Measurements from ENCODE around the gene RFFL.

Gene RFFL

GRCh38 chr17:35087731-35088355 lies 24.3 kb upstream of the RFFL start:
- DNase-seq (ENCODE audit: low read depth in 2 of 2), result peak in 1 of 2 donors; percentile 43
- peak overlapping the region; percentile 87 to 94 for H3K4me3 ChIP-seq (replicated peaks in 1 of 2; ENCODE audit: low read depth in 2 of 2, low read length in 2 of 2)
- TF ChIP-seq CTCF (IDR thresholded peaks at IDR 0.05; ENCODE audit: low read depth, low read length), result no peak

DNA sequence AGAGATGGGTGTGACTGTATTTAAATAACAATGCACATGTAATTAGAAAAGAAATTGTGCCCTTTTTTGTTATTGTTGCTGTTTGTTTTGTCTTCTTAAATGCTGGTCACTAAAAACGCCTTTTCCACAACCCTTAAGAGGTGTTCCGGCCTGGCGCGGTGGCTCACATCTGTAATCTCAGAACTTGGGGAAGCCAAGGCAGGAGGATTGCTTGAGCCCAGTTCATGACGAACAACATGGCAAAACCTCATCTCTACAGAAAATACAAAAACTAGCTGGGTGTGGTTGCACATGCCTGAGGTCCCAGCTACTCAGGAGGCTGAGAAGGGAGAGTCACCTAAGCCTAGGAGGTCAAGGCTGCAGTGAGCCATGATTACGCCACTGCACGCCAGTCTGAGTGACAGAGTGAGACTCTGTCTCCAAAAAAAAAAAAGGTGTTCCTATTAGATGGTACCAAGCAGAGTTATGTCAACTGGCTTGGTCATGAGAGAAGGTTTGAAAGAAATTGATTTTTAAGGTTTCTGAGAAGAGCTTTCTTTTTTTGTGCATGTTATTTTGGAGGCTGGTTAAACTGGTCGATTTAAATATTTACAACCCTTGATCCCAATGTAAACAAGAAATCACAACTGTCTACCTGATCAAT lies 23.5 kb upstream of the RFFL start:
- no peak overlapping the region for H3K4me3 ChIP-seq (replicated peaks in 1 of 2; ENCODE audit: low read depth in 2 of 2, low read length in 2 of 2)
- no peak for DNase-seq (ENCODE audit: low read depth in 2 of 2)
- no peak for TF ChIP-seq CTCF (IDR thresholded peaks at IDR 0.05; ENCODE audit: low read depth, low read length)

GRCh38 chr17:35086164-35086563 lies 22.7 kb upstream of the RFFL start:
- no peak for DNase-seq (ENCODE audit: low read depth in 2 of 2)

DNA sequence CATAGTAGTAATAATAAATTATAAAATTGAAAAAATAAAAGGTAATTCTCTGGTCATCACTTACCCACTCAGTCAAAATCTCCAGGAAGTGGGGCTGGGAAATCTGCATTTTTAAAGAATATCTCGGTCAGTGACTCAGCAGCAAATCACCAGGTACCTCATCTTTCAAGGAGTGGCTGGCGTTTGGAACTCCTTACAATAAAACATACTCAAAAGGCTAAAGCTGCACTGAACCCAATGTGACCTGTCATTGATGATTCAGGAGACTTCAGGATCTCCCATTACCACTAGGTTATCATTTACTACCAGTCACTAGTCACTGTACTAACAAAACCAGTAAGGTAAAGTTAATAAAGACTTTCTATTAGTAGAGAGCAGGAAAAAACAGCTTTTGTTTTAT lies 21.5 kb upstream of the RFFL start:
- H3K4me3 ChIP-seq (replicated peaks in 1 of 2; ENCODE audit: low read depth in 2 of 2, low read length in 2 of 2), result no peak overlapping the region
- peak in 1 of 2 donors; percentile 74 for DNase-seq (ENCODE audit: low read depth in 2 of 2)
- TF ChIP-seq CTCF (IDR thresholded peaks at IDR 0.05; ENCODE audit: low read depth, low read length), result no peak

More at GRCh38 chr17:35086164-35086563, 22.7 kb upstream of the RFFL start:
- no peak overlapping the region for H3K4me3 ChIP-seq (replicated peaks in 1 of 2; ENCODE audit: low read depth in 2 of 2, low read length in 2 of 2)
- TF ChIP-seq CTCF (IDR thresholded peaks at IDR 0.05; ENCODE audit: low read depth, low read length), result no peak

DNA sequence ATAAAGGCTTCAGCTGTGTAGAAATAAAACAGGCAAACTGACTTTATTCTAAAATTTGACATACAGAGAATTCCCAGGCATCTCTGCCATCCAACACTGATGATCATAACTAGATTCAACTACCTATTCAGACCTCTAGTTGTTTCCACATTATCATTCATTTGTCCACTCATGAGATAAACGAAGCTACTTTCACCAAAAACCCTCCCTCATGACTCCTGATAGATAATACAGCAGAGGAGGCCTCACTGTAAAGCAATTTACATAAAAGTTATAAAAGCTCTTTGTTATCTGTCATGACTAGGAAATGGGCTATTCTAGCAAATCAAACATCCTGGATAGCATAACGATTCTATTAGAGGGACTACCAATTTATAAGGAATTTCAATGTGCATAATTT lies 19.6 kb upstream of the RFFL start:
- H3K4me3 ChIP-seq (replicated peaks in 1 of 2; ENCODE audit: low read depth in 2 of 2, low read length in 2 of 2), result no peak overlapping the region
- no peak for TF ChIP-seq CTCF (IDR thresholded peaks at IDR 0.05; ENCODE audit: low read depth, low read length)
- DNase-seq (ENCODE audit: low read depth in 2 of 2), result no peak

GRCh38 chr17:35082073-35082657 lies 18.7 kb upstream of the RFFL start:
- no peak overlapping the region for H3K4me3 ChIP-seq (replicated peaks in 1 of 2; ENCODE audit: low read depth in 2 of 2, low read length in 2 of 2)
- peak; percentile 75 to 86 for DNase-seq (ENCODE audit: low read depth in 2 of 2)
- TF ChIP-seq CTCF (IDR thresholded peaks at IDR 0.05; ENCODE audit: low read depth, low read length), result no peak

Data from cardiac fibroblast (primary cell).